B cell (primary cell): ENCODE measurements around the gene KLHL1. TPM values are rescaled to one million over a fixed set of nuclear protein-coding genes. Genes with fewer than 3 reads are reported as not detected.

Source experiments
- ATAC-seq: fragments of 200-7000 bp; cut with Tn5 transposase; one replicate; pipeline ENCODE4 v1.10.0; 2021; ENCODE audit warnings: low read depth, mild to moderate bottlenecking, moderate number of reproducible peaks, moderate library complexity
- CTCF ChIA-PET: fragments of 350-600 bp; sonication (Branson Sonifier 250); formaldehyde crosslinking; loops from one replicate; lab custom pipeline; 2021; ENCODE audit warnings: antibody characterized with exemption, inconsistent platforms; lab: Charles Lee
- POLR2A ChIA-PET: fragments of 350-600 bp; sonication (Branson Sonifier 250); formaldehyde crosslinking; loops from one replicate; lab custom pipeline; 2021; ENCODE audit warnings: antibody characterized with exemption; lab: Charles Lee
- DNase-seq: peaks from one replicate; pipeline ENCODE4 v3.0.0; 2013
- H2AFZ ChIP-seq: 2 replicates; pipeline ENCODE4 v1.6.1; 2012; ENCODE audit warnings: mild to moderate bottlenecking, low read depth, low read length; ENCODE audit not compliant: insufficient read depth, poor library complexity, severe bottlenecking
- H3K27ac ChIP-seq, 2 donors: 1 replicate in 1 of 2; 2 replicates in 1 of 2; pipeline ENCODE4 v1.5.1; 2012 to 2013; ENCODE audit warnings: low read length in 2 of 2, mild to moderate bottlenecking in 2 of 2, moderate library complexity in 1 of 2
- H3K27me3 ChIP-seq, 4 experiments: fragments of 200-600 bp in 1 of 4; sonication (generic) in 1 of 4; replicated peaks in 1 of 4; 1 replicate in 2 of 4; 2 replicates in 2 of 4; pipeline versions ENCODE4 v1.6.1 to v1.7.0; 2013 to 2016; ENCODE audit warnings: low read length in 3 of 4, mild to moderate bottlenecking in 2 of 4, mixed read lengths in 1 of 4, moderate library complexity in 1 of 4; ENCODE audit not compliant: insufficient read depth in 4 of 4, control insufficient read depth in 3 of 4; ENCODE audit errors: control extremely low read depth in 1 of 4
- H3K36me3 ChIP-seq, 2 experiments: replicated peaks in 1 of 2; 1 replicate in 1 of 2; 2 replicates in 1 of 2; pipeline versions ENCODE4 v1.6.1 to v1.7.1; 2013; ENCODE audit warnings: low read length in 1 of 2; ENCODE audit not compliant: insufficient read depth in 2 of 2, control insufficient read depth in 1 of 2; ENCODE audit errors: control extremely low read depth in 1 of 2, extremely low read depth in 1 of 2
- H3K4me1 ChIP-seq, 2 donors: fragments of 200-600 bp in 1 of 2; sonication (generic) in 1 of 2; 1 replicate in 1 of 2; 2 replicates in 1 of 2; pipeline versions ENCODE4 v1.5.1 to v1.6.1; 2013 to 2017; ENCODE audit warnings: low read length in 2 of 2; ENCODE audit not compliant: control insufficient read depth in 2 of 2, insufficient read depth in 2 of 2
- H3K4me2 ChIP-seq: replicated peaks from 2 replicates; pipeline ENCODE3; 2012; ENCODE audit warnings: mild to moderate bottlenecking, low read depth, low read length; ENCODE audit not compliant: poor library complexity, severe bottlenecking
- H3K4me3 ChIP-seq, 5 experiments: fragments of 200-600 bp in 1 of 5; sonication (generic) in 1 of 5; 1 replicate in 3 of 5; 2 replicates in 2 of 5; pipeline versions ENCODE4 v1.5.1 to v1.7.0; 2011 to 2016; ENCODE audit warnings: low read length in 4 of 5, mild to moderate bottlenecking in 4 of 5, low read depth in 2 of 5, control low read depth in 1 of 5, moderate library complexity in 1 of 5; ENCODE audit not compliant: insufficient read depth in 1 of 5; ENCODE audit errors: control extremely low read depth in 1 of 5, extremely low read depth in 1 of 5
- H3K79me2 ChIP-seq: fragments of 200-600 bp; sonication (generic); one replicate; pipeline ENCODE4 v1.6.0; 2016; ENCODE audit warnings: low read length; ENCODE audit not compliant: control insufficient read depth, insufficient read depth
- H3K9ac ChIP-seq: fragments of 200-600 bp; sonication (generic); 2 replicates; pipeline ENCODE4 v1.6.1; 2017; ENCODE audit warnings: mild to moderate bottlenecking, low read length, moderate library complexity
- H3K9me3 ChIP-seq, 3 donors: one replicate each; pipeline versions ENCODE4 v1.6.1 to v1.7.1; 2013; ENCODE audit warnings: low read length in 2 of 3; ENCODE audit not compliant: control insufficient read depth in 2 of 3, insufficient read depth in 1 of 3; ENCODE audit errors: control extremely low read depth in 1 of 3
- H4K20me1 ChIP-seq: 2 replicates; pipeline ENCODE4 v1.6.0; 2012; ENCODE audit warnings: mild to moderate bottlenecking, low read length; ENCODE audit not compliant: insufficient read depth, control insufficient read depth, poor library complexity, severe bottlenecking
- H3K27ac Mint-ChIP-seq: one replicate; pipeline ENCODE4 v1.8.0; 2021; ENCODE audit warnings: mixed read lengths
- H3K27me3 Mint-ChIP-seq: one replicate; pipeline ENCODE4 v1.8.0; 2021; ENCODE audit warnings: mixed read lengths
- H3K4me1 Mint-ChIP-seq: one replicate; pipeline ENCODE4 v1.8.0; 2021; ENCODE audit warnings: mixed read lengths
- H3K4me3 Mint-ChIP-seq: one replicate; pipeline ENCODE4 v1.8.0; 2021; ENCODE audit warnings: mixed read lengths
- H3K9me3 Mint-ChIP-seq: one replicate; pipeline ENCODE4 v1.8.0; 2022; ENCODE audit warnings: mixed read lengths; ENCODE audit not compliant: insufficient read depth
- CTCF ChIP-seq: fragments of 200-600 bp; IDR thresholded peaks from one replicate; pipeline ENCODE4 v1.8.0; 2022; ENCODE audit warnings: antibody characterized with exemption, mild to moderate bottlenecking
- EZH2 ChIP-seq: IDR thresholded peaks from 2 replicates; pipeline ENCODE4 v1.6.1; 2012; ENCODE audit warnings: borderline replicate concordance, low read depth, mild to moderate bottlenecking, moderate library complexity, low read length; ENCODE audit not compliant: insufficient read depth, poor library complexity, severe bottlenecking
- WGBS: methylation state at CpG from one replicate; pipeline ENCODE4 v1.1.5; 2013; ENCODE audit warnings: missing lambda C conversion rate; ENCODE audit not compliant: insufficient coverage; 5-methylcytosine and 5-hydroxymethylcytosine counted together
- intact Hi-C: fragments of 100-400 bp; cut with micrococcal nuclease; formaldehyde crosslinking; loops from one replicate; pipeline ENCODE4 v1.10.0; 2022
- polyA plus RNA-seq: library from polyadenylated mRNA; depleted of rRNA; stranded (reverse); fragments of >200 nt; gene quantifications from 2 replicates; pipeline ENCODE4 v1.2.3, GENCODE V29; 2012
- total RNA-seq, 2 donors: library from RNA; stranded (reverse); fragments of 120-200 nt in 1 of 2; gene quantifications; 1 replicate in 1 of 2; 2 replicates in 1 of 2; pipeline versions ENCODE4 v1.2.3 to v1.2.4, GENCODE V29; 2013 to 2022

Gene KLHL1
- total and polyA plus RNA-seq, 2 donors (not counting 1 experiment from before 2014, with no cell fraction given), result not detected

DNA sequence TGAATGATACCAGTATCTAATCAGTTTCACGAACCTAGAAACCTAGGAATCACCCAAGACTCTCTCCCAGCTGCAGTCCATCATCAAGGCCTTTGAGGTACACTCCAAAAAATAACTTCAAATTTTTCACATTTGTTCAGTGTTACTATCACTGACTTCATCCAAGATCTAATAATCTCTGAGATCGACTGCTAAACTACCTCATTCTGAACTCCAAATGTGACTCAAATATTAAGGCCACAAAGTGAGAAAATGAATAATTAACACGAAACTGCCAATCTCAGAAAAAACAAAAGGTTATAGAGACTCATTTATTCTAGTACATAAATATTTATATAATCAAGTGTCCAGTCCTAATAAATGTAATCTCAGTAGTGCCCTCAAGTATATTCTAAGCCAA is 430.9 kb downstream of the KLHL1 start:
- Histone ChIP-seq H3K79me2 (no peaks in the 10 kb centered on the region), H3K9ac (no peak overlapping the region), H3K4me3 (no peak overlapping the region), H2AFZ (no peak overlapping the region), H4K20me1 (no peaks in the 10 kb centered on the region), H3K27me3 (no peaks in the 10 kb centered on the region), H3K4me1 (no peaks in the 10 kb centered on the region), H3K4me2 (no peak overlapping the region), H3K9me3 (peaks cover 0 to 1% (median 0%) of the 10 kb centered on the region in 3 donors), H3K36me3 (no peaks in the 10 kb centered on the region), H3K27ac (no peak overlapping the region)
- ChIA-PET POLR2A (no interaction called here), CTCF (no interaction called here)
- H3K9me3 Mint-ChIP-seq, result peaks cover 5% of the 10 kb centered on the region
- H3K4me1 Mint-ChIP-seq, result no peaks in the 10 kb centered on the region
- no peak overlapping the region for H3K4me3 Mint-ChIP-seq
- H3K27me3 Mint-ChIP-seq, result no peaks in the 10 kb centered on the region
- no peak overlapping the region for H3K27ac Mint-ChIP-seq
- intact Hi-C loops, result loop anchor here (10.0 kb wide), 1 partner anchor 257 kb away; no protein-coding TSS in a partner anchor
- WGBS, result 90% methylated on average over 1 of the region's 3 CpGs
- DNase-seq, result no peak
- no peak for ATAC-seq
- TF ChIP-seq EZH2, result no peak
- TF ChIP-seq CTCF, result no peak

DNA sequence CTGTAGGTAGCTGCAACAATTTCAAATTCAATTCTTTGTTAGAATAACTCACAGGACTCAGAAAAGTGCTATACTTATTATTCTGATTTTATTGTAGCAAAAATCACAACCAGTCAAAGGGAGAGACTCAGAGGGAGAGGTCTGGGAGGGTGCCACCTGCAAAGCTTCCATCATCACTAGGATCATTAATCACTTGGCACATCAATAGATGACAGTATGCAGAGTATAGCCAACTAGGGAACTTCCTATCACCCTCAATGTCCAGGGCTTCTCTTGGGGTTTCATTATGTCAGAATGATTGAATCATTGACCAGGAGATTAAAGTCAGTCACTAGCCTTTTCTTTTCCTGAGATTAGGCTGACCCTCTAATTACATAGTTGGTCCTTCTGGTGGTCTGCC is 432.0 kb downstream of the KLHL1 start:
- Histone ChIP-seq H3K4me3 (no peak overlapping the region), H3K27ac (no peak overlapping the region), H3K36me3 (no peaks in the 10 kb centered on the region), H3K9ac (no peak overlapping the region), H3K79me2 (no peaks in the 10 kb centered on the region), H3K4me2 (no peak overlapping the region), H3K9me3 (peaks cover 0 to 1% (median 0%) of the 10 kb centered on the region in 3 donors), H2AFZ (no peak overlapping the region), H3K27me3 (no peaks in the 10 kb centered on the region), H3K4me1 (no peaks in the 10 kb centered on the region), H4K20me1 (no peaks in the 10 kb centered on the region)
- Mint-ChIP-seq H3K4me3 (no peak overlapping the region), H3K27ac (no peak overlapping the region), H3K27me3 (no peaks in the 10 kb centered on the region), H3K9me3 (peaks cover 5% of the 10 kb centered on the region), H3K4me1 (no peaks in the 10 kb centered on the region)
- TF ChIP-seq EZH2 (no peak), CTCF (no peak)
- intact Hi-C loops, result loop anchor here (10.0 kb wide), 1 partner anchor 259 kb away; no protein-coding TSS in a partner anchor
- DNase-seq (no peak), ATAC-seq (no peak)
- ChIA-PET CTCF (no interaction called here), POLR2A (no interaction called here)
